Measurements from ENCODE around the gene CEACAM21. TPM values are rescaled to one million over a fixed set of nuclear protein-coding genes. Genes with fewer than 3 reads are reported as not detected.

Gene CEACAM21
- total RNA-seq, 1 experiment from 2014 or later, result not detected

- Histone ChIP-seq H2BK20ac (ENCODE audit: low read depth, low read length, poor library complexity, severe bottlenecking) (no peak overlapping the region), H3K27ac (ENCODE audit: insufficient read length, low read depth, low read length) (no peak overlapping the region), H2BK12ac (ENCODE audit: insufficient read length, low read depth, low read length) (no peak overlapping the region), H2BK15ac (ENCODE audit: low read depth, low read length) (no peak overlapping the region), H2BK120ac (ENCODE audit: low read depth, low read length, poor library complexity, severe bottlenecking) (no peak overlapping the region), H2BK5ac (ENCODE audit: insufficient read length, low read length) (no peak overlapping the region), H2AFZ (ENCODE audit: low read length) (no peak overlapping the region), H4K8ac (replicated peaks; ENCODE audit: insufficient read length, low read depth, low read length) (no peak overlapping the region), H3K79me2 (ENCODE audit: insufficient read depth, low read length) (no peaks in the 10 kb centered on the region), H3K56ac (ENCODE audit: insufficient read length, low read depth, low read length) (no peak overlapping the region), H3K4ac (ENCODE audit: low read depth, low read length) (no peak overlapping the region), H3T11ph (ENCODE audit: low read length) (no peak overlapping the region), H3K14ac (ENCODE audit: insufficient read depth, low read length) (no peak overlapping the region), H3K4me1 (ENCODE audit: insufficient read depth, low read length) (no peaks in the 10 kb centered on the region), H3K4me2 (ENCODE audit: insufficient read depth, insufficient read length, low read length) (no peak overlapping the region), H3K9me3 (ENCODE audit: control insufficient read depth, low read depth, low read length) (no peaks in the 10 kb centered on the region), H3K27me3 (ENCODE audit: insufficient read depth, low read length) (peaks cover 6% of the 10 kb centered on the region; the same call in 1 of the 2 replicates), H3K9ac (ENCODE audit: extremely low read depth, insufficient read length, low read length) (no peak overlapping the region), H4K91ac (ENCODE audit: insufficient read length, low read depth, low read length) (no peak overlapping the region), H3K23me2 (ENCODE audit: insufficient read length, low read depth, low read length, poor library complexity, severe bottlenecking) (no peaks in the 10 kb centered on the region), H4K20me1 (ENCODE audit: control insufficient read depth, insufficient read depth, insufficient read length) (no peaks in the 10 kb centered on the region), H2AK5ac (ENCODE audit: insufficient read length, low read length) (no peak overlapping the region), H3K23ac (ENCODE audit: insufficient read length, low read depth, low read length) (no peak overlapping the region), H3K18ac (ENCODE audit: insufficient read length, low read depth, low read length) (no peak overlapping the region), H4K5ac (ENCODE audit: insufficient read length, low read depth, low read length) (no peak overlapping the region), H3K79me1 (ENCODE audit: insufficient read depth, low read depth, low read length, poor library complexity, severe bottlenecking) (no peaks in the 10 kb centered on the region)
- no CpG with 5 or more reads among the region's 3 CpGs for WGBS (ENCODE audit: extremely low coverage, insufficient read length, low lambda C conversion rate)
- peaks cover 3% of the 10 kb centered on the region for H3K27me3 Mint-ChIP-seq (ENCODE audit: low read depth)
- no peak overlapping the region for H3K4me3 Mint-ChIP-seq
- no peak overlapping the region for H3K27ac Mint-ChIP-seq
- no peaks in the 10 kb centered on the region for H3K4me1 Mint-ChIP-seq
- H3K9me3 Mint-ChIP-seq, result peaks cover 52 to 79% of the 10 kb centered on the region in 2 experiments
- DNase-seq, result no peak
- H3K36me3 Mint-ChIP-seq (ENCODE audit: insufficient read depth in 1 of 3, low read depth in 3 of 3), result peaks cover 0 to 6% (median 0%) of the 10 kb centered on the region in 3 experiments; a peak in 3 of 7 replicates
- no peak for TF ChIP-seq CTCF (conservative IDR thresholded peaks at IDR 0.05)
Observed at GRCh38 chr19:41570179-41570578, 5.8 kb upstream of the CEACAM21 start.
